Hepatocyte (in vitro differentiated cells): ENCODE measurements around the gene HTR6.

Experiments
- CTCF ChIP-seq: fragments of 200-600 bp; sonication (generic); IDR thresholded peaks from 2 replicates; pipeline ENCODE4 v1.5.1; 2016; ENCODE audit warnings: antibody characterized with exemption, mild to moderate bottlenecking; ENCODE audit not compliant: poor library complexity
- EZH2phosphoT487 ChIP-seq: fragments of 200-600 bp; sonication (generic); IDR thresholded peaks from one replicate; pipeline ENCODE4 v1.6.1; 2018; ENCODE audit warnings: antibody characterized with exemption, mild to moderate bottlenecking, low read depth, moderate library complexity; ENCODE audit not compliant: unreplicated experiment, severe bottlenecking

GRCh38 chr1:19657511-19657910, 7.2 kb upstream of the HTR6 start:
- TF ChIP-seq EZH2phosphoT487: no peak
- no peak for TF ChIP-seq CTCF
